ENCODE measurements around the gene NUP43.
"Not testable (repeated sequence)": the region's sequence is repeated elsewhere in the genome, so short reads cannot be mapped to it uniquely, and the experiment has no call there.

The NUP43 gene

GRCh38 chr6:149683256-149683859 lies 63.0 kb downstream of the NUP43 start:
- Histone ChIP-seq H3K27ac (ENCODE audit: low read depth, low read length) (no peak overlapping the region), H3K4me2 (ENCODE audit: low read length) (no peak overlapping the region), H4K20me1 (ENCODE audit: control insufficient read depth, insufficient read depth, low read depth, low read length) (peaks cover 8% of the 10 kb centered on the region), H3F3A (ENCODE audit: control insufficient read depth, insufficient read depth) (no peaks in the 10 kb centered on the region; the same call in 1 of the 2 replicates), H3K4me1 (ENCODE audit: control insufficient read depth, low read length) (peaks cover 8% of the 10 kb centered on the region; the same call in 1 of the 2 replicates), H3K27me3 (ENCODE audit: control insufficient read depth, low read length) (no peaks in the 10 kb centered on the region), H3K4me3 (ENCODE audit: low read length) (no peak overlapping the region), H3K79me2 (ENCODE audit: control insufficient read depth, low read length) (peaks cover 45% of the 10 kb centered on the region), H3K36me3 (ENCODE audit: control insufficient read depth, low read length) (peaks cover 42% of the 10 kb centered on the region), H3K9me2 (replicated peaks; ENCODE audit: control insufficient read depth, low read length) (no peaks in the 10 kb centered on the region), H3K9me3 (ENCODE audit: control insufficient read depth, insufficient read depth, low read length) (no peaks in the 10 kb centered on the region)
- TF ChIP-seq CTCF (IDR thresholded peaks at IDR 0.05; ENCODE audit: low read depth, low read length, poor library complexity, severe bottlenecking) (no peak), EZH2phosphoT487 (IDR thresholded peaks at IDR 0.05; ENCODE audit: borderline replicate concordance, low read length) (no peak)

- Histone ChIP-seq H3K36me3 (ENCODE audit: control insufficient read depth, low read length) (peaks cover 51% of the 10 kb centered on the region), H3K79me2 (ENCODE audit: control insufficient read depth, low read length) (peaks cover 45% of the 10 kb centered on the region)
- H3K4me1 ChIP-seq (ENCODE audit: control insufficient read depth, low read length); H3F3A ChIP-seq (ENCODE audit: control insufficient read depth, insufficient read depth); H3K27me3 ChIP-seq (ENCODE audit: control insufficient read depth, low read length); H3K27ac ChIP-seq (ENCODE audit: low read depth, low read length); H3K9me3 ChIP-seq (ENCODE audit: control insufficient read depth, insufficient read depth, low read length); H3K4me3 ChIP-seq (ENCODE audit: low read length); H3K4me2 ChIP-seq (ENCODE audit: low read length); H3K9me2 ChIP-seq (replicated peaks; ENCODE audit: control insufficient read depth, low read length); H4K20me1 ChIP-seq (ENCODE audit: control insufficient read depth, insufficient read depth, low read depth, low read length): not testable (repeated sequence)
These were observed 64.5 kb downstream of the NUP43 start for GRCh38 chr6:149681845-149682244.

GRCh38 chr6:149681209-149681608 lies 65.1 kb downstream of the NUP43 start:
- H3K36me3 ChIP-seq (ENCODE audit: control insufficient read depth, low read length): peaks cover 53% of the 10 kb centered on the region
- no peaks in the 10 kb centered on the region; the same call in 1 of the 2 replicates for H3F3A ChIP-seq (ENCODE audit: control insufficient read depth, insufficient read depth)
- no peaks in the 10 kb centered on the region for H3K9me3 ChIP-seq (ENCODE audit: control insufficient read depth, insufficient read depth, low read length)
- TF ChIP-seq EZH2phosphoT487 (IDR thresholded peaks at IDR 0.05; ENCODE audit: borderline replicate concordance, low read length) (no peak), CTCF (IDR thresholded peaks at IDR 0.05; ENCODE audit: low read depth, low read length, poor library complexity, severe bottlenecking) (no peak)
- no peak overlapping the region for H3K4me2 ChIP-seq (ENCODE audit: low read length)
- no peaks in the 10 kb centered on the region for H3K27me3 ChIP-seq (ENCODE audit: control insufficient read depth, low read length)
- H3K9me2 ChIP-seq (replicated peaks; ENCODE audit: control insufficient read depth, low read length): no peaks in the 10 kb centered on the region
- no peak overlapping the region for H3K27ac ChIP-seq (ENCODE audit: low read depth, low read length)
- peaks cover 39% of the 10 kb centered on the region for H3K79me2 ChIP-seq (ENCODE audit: control insufficient read depth, low read length)
- peaks cover 6% of the 10 kb centered on the region for H4K20me1 ChIP-seq (ENCODE audit: control insufficient read depth, insufficient read depth, low read depth, low read length)
- H3K4me3 ChIP-seq (ENCODE audit: low read length): no peak overlapping the region
- peaks cover 8% of the 10 kb centered on the region; the same call in 1 of the 2 replicates for H3K4me1 ChIP-seq (ENCODE audit: control insufficient read depth, low read length)

GRCh38 chr6:149680503-149680902 lies 65.8 kb downstream of the NUP43 start:
- Histone ChIP-seq H3K4me3 (ENCODE audit: low read length) (no peak overlapping the region), H3K27me3 (ENCODE audit: control insufficient read depth, low read length) (no peaks in the 10 kb centered on the region), H3K9me2 (replicated peaks; ENCODE audit: control insufficient read depth, low read length) (no peaks in the 10 kb centered on the region), H3K9me3 (ENCODE audit: control insufficient read depth, insufficient read depth, low read length) (no peaks in the 10 kb centered on the region), H3K4me2 (ENCODE audit: low read length) (no peak overlapping the region), H3K36me3 (ENCODE audit: control insufficient read depth, low read length) (peaks cover 54% of the 10 kb centered on the region), H4K20me1 (ENCODE audit: control insufficient read depth, insufficient read depth, low read depth, low read length) (peaks cover 3% of the 10 kb centered on the region; the same call in 1 of the 2 replicates), H3K79me2 (ENCODE audit: control insufficient read depth, low read length) (peaks cover 32% of the 10 kb centered on the region), H3K4me1 (ENCODE audit: control insufficient read depth, low read length) (peaks cover 8% of the 10 kb centered on the region; the same call in 1 of the 2 replicates), H3F3A (ENCODE audit: control insufficient read depth, insufficient read depth) (no peaks in the 10 kb centered on the region; the same call in 1 of the 2 replicates), H3K27ac (ENCODE audit: low read depth, low read length) (no peak overlapping the region)
- TF ChIP-seq EZH2phosphoT487 (IDR thresholded peaks at IDR 0.05; ENCODE audit: borderline replicate concordance, low read length): no peak
- no peak for TF ChIP-seq CTCF (IDR thresholded peaks at IDR 0.05; ENCODE audit: low read depth, low read length, poor library complexity, severe bottlenecking)

All from DOHH2 (cell line).